T-cell (primary cell): ENCODE data around the gene ARHGEF12. TPM values are rescaled to one million over a fixed set of nuclear protein-coding genes. Genes with fewer than 3 reads are reported as not detected.

Experiments used
- ATAC-seq, 4 experiments: fragments of 200-7000 bp in 3 of 4; fragments of 150-1000 bp in 1 of 4; cut with Tn5 transposase; replicated peaks in 1 of 4; 1 replicate in 3 of 4; 2 replicates in 1 of 4; pipeline ENCODE4 v1.10.0; 2021; ENCODE audit warnings: moderate library complexity in 3 of 4, mild to moderate bottlenecking in 2 of 4, moderate number of reproducible peaks in 1 of 4
- CTCF ChIA-PET, 2 donors: fragments of 300-600 bp; sonication (Branson Sonifier 250); formaldehyde crosslinking; loops; one replicate each; lab custom pipeline; 2022; ENCODE audit warnings: antibody characterized with exemption in 2 of 2; lab: Charles Lee
- POLR2A ChIA-PET, 2 donors: fragments of 300-600 bp; sonication (Branson Sonifier 250); formaldehyde crosslinking; loops; one replicate each; lab custom pipeline; 2022; ENCODE audit warnings: antibody characterized with exemption in 2 of 2; lab: Charles Lee
- DNase-seq, 35 experiments: peaks; one replicate each; pipeline versions ENCODE4 v3.0.0 to v3.0.0-alpha.2; 2013 to 2023
- H3K27ac ChIP-seq: one replicate; pipeline ENCODE4 v1.5.1; 2013; ENCODE audit warnings: low read length
- H3K27me3 ChIP-seq, 2 experiments: replicated peaks in 1 of 2; 1 replicate in 1 of 2; 2 replicates in 1 of 2; pipeline versions ENCODE4 v1.6.1 to v1.7.0; 2013; ENCODE audit warnings: low read length in 1 of 2, mixed read lengths in 1 of 2; ENCODE audit not compliant: control insufficient read depth in 2 of 2, insufficient read depth in 2 of 2; ENCODE audit errors: extremely low read depth in 1 of 2
- H3K36me3 ChIP-seq, 2 donors: 1 replicate in 1 of 2; 2 replicates in 1 of 2; pipeline versions ENCODE4 v1.6.1 to v1.7.0; 2013; ENCODE audit warnings: low read length in 1 of 2; ENCODE audit not compliant: control insufficient read depth in 2 of 2, insufficient read depth in 1 of 2; ENCODE audit errors: extremely low read depth in 1 of 2
- H3K4me1 ChIP-seq, 2 experiments: 1 replicate in 1 of 2; 2 replicates in 1 of 2; pipeline versions ENCODE4 v1.6.1 to v1.7.0; 2013; ENCODE audit warnings: low read length in 2 of 2, mixed read lengths in 1 of 2; ENCODE audit not compliant: insufficient read depth in 2 of 2, control insufficient read depth in 1 of 2; ENCODE audit errors: extremely low read depth in 1 of 2
- H3K4me3 ChIP-seq, 2 donors: 1 replicate in 1 of 2; 2 replicates in 1 of 2; pipeline versions ENCODE4 v1.5.1 to v1.7.0; 2013; ENCODE audit warnings: mild to moderate bottlenecking in 2 of 2, low read length in 1 of 2, moderate library complexity in 1 of 2; ENCODE audit not compliant: control insufficient read depth in 1 of 2; ENCODE audit errors: extremely low read depth in 1 of 2
- H3K9me3 ChIP-seq: 2 replicates; pipeline ENCODE4 v1.7.0; 2013
- H3K27ac Mint-ChIP-seq, 2 donors: one replicate each; pipeline ENCODE4 v1.8.0; 2020 to 2021; ENCODE audit warnings: mild to moderate bottlenecking in 2 of 2, mixed read lengths in 2 of 2
- H3K27me3 Mint-ChIP-seq, 2 donors: one replicate each; pipeline ENCODE4 v1.8.0; 2021 to 2022; ENCODE audit warnings: mixed read lengths in 2 of 2
- H3K36me3 Mint-ChIP-seq: one replicate; pipeline ENCODE4 v1.8.0; 2021; ENCODE audit warnings: mixed read lengths
- H3K4me1 Mint-ChIP-seq, 3 donors: one replicate each; pipeline ENCODE4 v1.8.0; 2020 to 2022; ENCODE audit warnings: mixed read lengths in 3 of 3, mild to moderate bottlenecking in 1 of 3
- H3K4me3 Mint-ChIP-seq, 3 donors: one replicate each; pipeline ENCODE4 v1.8.0; 2020 to 2022; ENCODE audit warnings: mild to moderate bottlenecking in 3 of 3, mixed read lengths in 3 of 3, moderate library complexity in 3 of 3
- H3K9me3 Mint-ChIP-seq, 3 donors: one replicate each; pipeline ENCODE4 v1.8.0; 2020 to 2022; ENCODE audit warnings: mixed read lengths in 3 of 3
- WGBS: methylation state at CpG from one replicate; pipeline ENCODE4 v1.1.5; 2013; ENCODE audit warnings: missing lambda C conversion rate; ENCODE audit not compliant: insufficient coverage; 5-methylcytosine and 5-hydroxymethylcytosine counted together
- total RNA-seq, 35 experiments: library from RNA in 6 of 35; stranded (reverse) in 6 of 35; fragments of 120-200 nt in 1 of 35; gene quantifications; one replicate each; pipeline versions ENCODE4 v1.2.1 to v1.2.4 and lab custom pipeline; 2013 to 2026

ARHGEF12 gene
- total RNA-seq, 5 donors from 2014 or later (not counting 1 experiment from before 2014, with no cell fraction given) = 4.8 to 12.8 (median 8.0) TPM

GRCh38 chr11:120532832-120533196 is 196.6 kb downstream of the ARHGEF12 start:
- H3K4me3 Mint-ChIP-seq = no peak overlapping the region

DNA sequence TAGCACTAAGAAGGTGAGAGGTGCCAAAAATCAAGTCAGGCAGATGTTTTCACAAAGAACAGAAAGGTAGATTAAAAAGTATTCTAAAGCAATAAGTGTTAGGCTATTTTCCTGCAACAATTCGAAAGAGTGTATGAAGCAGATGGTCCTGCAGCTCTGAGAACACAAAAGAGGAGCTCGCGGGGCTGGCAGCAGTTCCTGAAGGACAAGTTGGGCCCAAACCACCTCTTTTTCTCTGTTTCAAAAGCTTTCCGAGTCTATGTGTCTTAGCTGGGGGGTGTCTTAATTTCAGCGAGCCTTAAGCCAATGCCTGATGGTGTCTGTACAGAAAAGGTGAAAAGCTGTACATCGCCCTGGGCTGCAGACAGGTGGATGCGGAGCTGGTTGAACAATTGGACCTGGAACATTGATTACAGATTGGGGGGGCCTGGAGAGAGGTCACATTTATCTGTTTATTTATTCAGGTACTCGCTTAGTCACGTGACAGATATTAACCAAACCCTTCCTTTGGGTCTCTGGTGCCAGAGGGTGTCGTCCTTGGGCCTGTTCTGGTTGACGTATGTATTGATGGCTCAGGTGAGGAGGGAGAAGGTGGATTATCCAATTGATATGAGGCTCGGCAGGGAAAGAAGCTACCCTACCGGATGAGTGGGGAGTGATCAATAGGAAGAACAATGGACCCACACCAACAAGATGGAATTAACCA is 200.0 kb downstream of the ARHGEF12 start:
- no peaks in the 10 kb centered on the region for H3K4me1 ChIP-seq
- no peak overlapping the region for H3K4me3 ChIP-seq
- CTCF ChIA-PET = no interaction called here
- DNase-seq = no peak
- no peaks in the 10 kb centered on the region for H3K36me3 ChIP-seq
- H3K9me3 Mint-ChIP-seq = no peaks in the 10 kb centered on the region
- no peak overlapping the region for H3K4me3 Mint-ChIP-seq
- no peaks in the 10 kb centered on the region for H3K9me3 ChIP-seq
- H3K36me3 Mint-ChIP-seq = no peaks in the 10 kb centered on the region
- no peaks in the 10 kb centered on the region for H3K4me1 Mint-ChIP-seq
- H3K27ac Mint-ChIP-seq = no peak overlapping the region
- 94% methylated on average over 7 of the region's 13 CpGs for WGBS
- ATAC-seq = no peak
- peaks cover 19 to 31% of the 10 kb centered on the region in 2 donors for H3K27me3 Mint-ChIP-seq
- H3K27me3 ChIP-seq = peaks cover 0 to 44% of the 10 kb centered on the region in 2 experiments
- H3K27ac ChIP-seq = no peak overlapping the region
- POLR2A ChIA-PET = no interaction called here

More at GRCh38 chr11:120532832-120533196, 196.6 kb downstream of the ARHGEF12 start:
- peaks cover 0 to 3% (median 0%) of the 10 kb centered on the region in 3 donors for H3K9me3 Mint-ChIP-seq
- Histone ChIP-seq H3K9me3 (no peaks in the 10 kb centered on the region), H3K27me3 (peaks cover 0 to 44% of the 10 kb centered on the region in 2 experiments), H3K36me3 (no peaks in the 10 kb centered on the region), H3K4me1 (no peaks in the 10 kb centered on the region), H3K27ac (no peak overlapping the region), H3K4me3 (no peak overlapping the region)
- ATAC-seq (no peak), DNase-seq (no peak)
- no peaks in the 10 kb centered on the region for H3K4me1 Mint-ChIP-seq
- 88% methylated on average over 3 of the region's 5 CpGs for WGBS
- no peaks in the 10 kb centered on the region for H3K36me3 Mint-ChIP-seq
- ChIA-PET POLR2A (no interaction called here), CTCF (no interaction called here)
- no peak overlapping the region for H3K27ac Mint-ChIP-seq
- H3K27me3 Mint-ChIP-seq = peaks cover 25 to 43% of the 10 kb centered on the region in 2 donors

- Mint-ChIP-seq H3K4me1 (no peaks in the 10 kb centered on the region), H3K27me3 (peaks cover 19 to 31% of the 10 kb centered on the region in 2 donors), H3K36me3 (no peaks in the 10 kb centered on the region), H3K9me3 (no peaks in the 10 kb centered on the region), H3K4me3 (no peak overlapping the region), H3K27ac (no peak overlapping the region)
- Histone ChIP-seq H3K9me3 (no peaks in the 10 kb centered on the region), H3K4me1 (no peaks in the 10 kb centered on the region), H3K36me3 (no peaks in the 10 kb centered on the region), H3K4me3 (no peak overlapping the region), H3K27me3 (peaks cover 0 to 44% of the 10 kb centered on the region in 2 experiments), H3K27ac (no peak overlapping the region)
- ChIA-PET POLR2A (no interaction called here), CTCF (no interaction called here)
- WGBS = 81% methylated on average over 11 of the region's 11 CpGs
- no peak for ATAC-seq
- no peak for DNase-seq
Measured at GRCh38 chr11:120536797-120537169, 200.6 kb downstream of the ARHGEF12 start.

DNA sequence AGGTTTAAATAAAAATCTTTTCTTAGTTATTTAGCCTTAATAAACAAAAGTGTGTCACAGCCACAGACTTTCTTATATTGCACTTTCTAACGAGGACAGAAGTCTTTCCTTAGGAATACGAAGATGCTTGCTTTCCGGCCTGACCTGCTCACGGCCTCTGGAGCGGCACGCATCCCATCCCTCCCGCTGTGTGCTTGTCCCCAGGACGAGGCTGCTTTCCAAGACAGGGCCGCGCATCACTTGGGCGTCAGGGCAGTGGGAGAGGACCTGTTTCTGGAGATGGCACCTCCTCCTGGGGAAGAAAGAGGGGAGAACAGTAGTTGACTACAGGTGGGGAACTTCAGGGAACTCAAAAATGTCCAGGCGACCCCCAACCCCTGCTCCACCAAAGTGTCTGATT is 201.8 kb downstream of the ARHGEF12 start:
- Mint-ChIP-seq H3K4me3 (no peak overlapping the region), H3K4me1 (no peaks in the 10 kb centered on the region), H3K9me3 (no peaks in the 10 kb centered on the region), H3K27ac (no peak overlapping the region), H3K36me3 (no peaks in the 10 kb centered on the region), H3K27me3 (peaks cover 17 to 24% of the 10 kb centered on the region in 2 donors)
- no peaks in the 10 kb centered on the region for H3K36me3 ChIP-seq
- ATAC-seq (no peak), DNase-seq (no peak)
- no peak overlapping the region for H3K27ac ChIP-seq
- ChIA-PET POLR2A (no interaction called here), CTCF (no interaction called here)
- 88% methylated on average over 6 of the region's 12 CpGs for WGBS
- no peak overlapping the region for H3K4me3 ChIP-seq
- no peaks in the 10 kb centered on the region for H3K4me1 ChIP-seq
- H3K27me3 ChIP-seq = peaks cover 0 to 40% of the 10 kb centered on the region in 2 experiments
- no peaks in the 10 kb centered on the region for H3K9me3 ChIP-seq

- Histone ChIP-seq H3K27ac (no peak overlapping the region), H3K36me3 (no peaks in the 10 kb centered on the region), H3K4me1 (no peaks in the 10 kb centered on the region), H3K27me3 (peaks cover 0 to 39% of the 10 kb centered on the region in 2 experiments), H3K4me3 (no peak overlapping the region), H3K9me3 (no peaks in the 10 kb centered on the region)
- Mint-ChIP-seq H3K4me3 (no peak overlapping the region), H3K27ac (no peak overlapping the region), H3K36me3 (no peaks in the 10 kb centered on the region), H3K9me3 (no peaks in the 10 kb centered on the region), H3K27me3 (peaks cover 17 to 21% of the 10 kb centered on the region in 2 donors), H3K4me1 (no peaks in the 10 kb centered on the region)
- ATAC-seq = no peak
- WGBS = 39% methylated on average over 2 of the region's 2 CpGs
- ChIA-PET POLR2A (no interaction called here), CTCF (no interaction called here)
- DNase-seq = no peak
Measured at GRCh38 chr11:120538707-120539106, 202.5 kb downstream of the ARHGEF12 start.

Other genes with a start within 250 kb of the ARHGEF12 start
- not detected for gene TRIM29, start 198.3 kb upstream of the ARHGEF12 start, total RNA-seq
- 1 to 10 TPM; 3.2 to 6.0 (median 4.0) TPM for gene OAF, start 125.4 kb upstream of the ARHGEF12 start, total RNA-seq
- not detected for gene POU2F3, start 96.3 kb upstream of the ARHGEF12 start, total RNA-seq
- gene TLCD5, start 11.1 kb upstream of the ARHGEF12 start, total RNA-seq = under 1 TPM in 3 of 5 donors, not detected in 2; 0.39 to 0.73 (median 0.61) TPM
- gene GRIK4, start 175.3 kb downstream of the ARHGEF12 start, total RNA-seq = under 1 TPM in 1 of 5 donors, not detected in 4; 0.09 TPM